NCI-H1092 treated with DMSO at 0.1 percent for 48 hours (cell line): ENCODE results near the gene VPS33B.
"Not testable (repeated sequence)": the region's sequence is repeated elsewhere in the genome, so short reads cannot be mapped to it uniquely, and the experiment has no call there.

ENCODE experiments used
- DNase-seq: peaks from one replicate; lab custom pipeline; 2025; lab: John Stamatoyannopoulos, UW

VPS33B gene

DNA sequence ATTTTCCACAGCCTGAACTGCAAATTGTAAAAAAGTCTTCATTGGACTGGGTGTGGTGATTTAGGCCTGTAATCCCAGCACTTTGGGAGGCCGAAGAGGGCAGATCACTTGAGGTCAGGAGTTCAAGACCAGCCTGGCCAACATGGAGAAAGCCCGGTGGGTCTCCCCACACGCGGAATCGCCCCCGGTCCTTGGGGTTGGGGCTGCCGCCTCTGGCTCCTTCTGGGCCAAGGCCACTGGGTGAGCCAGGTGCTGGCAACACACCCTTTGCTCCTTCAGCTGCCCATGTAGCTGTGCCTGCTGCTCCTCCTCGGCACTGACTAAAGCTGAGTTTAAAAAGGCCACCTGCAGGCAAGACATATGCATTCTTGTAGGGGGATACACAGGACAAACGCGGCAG is 9.4 kb upstream of the VPS33B start:
- DNase-seq = no peak

DNA sequence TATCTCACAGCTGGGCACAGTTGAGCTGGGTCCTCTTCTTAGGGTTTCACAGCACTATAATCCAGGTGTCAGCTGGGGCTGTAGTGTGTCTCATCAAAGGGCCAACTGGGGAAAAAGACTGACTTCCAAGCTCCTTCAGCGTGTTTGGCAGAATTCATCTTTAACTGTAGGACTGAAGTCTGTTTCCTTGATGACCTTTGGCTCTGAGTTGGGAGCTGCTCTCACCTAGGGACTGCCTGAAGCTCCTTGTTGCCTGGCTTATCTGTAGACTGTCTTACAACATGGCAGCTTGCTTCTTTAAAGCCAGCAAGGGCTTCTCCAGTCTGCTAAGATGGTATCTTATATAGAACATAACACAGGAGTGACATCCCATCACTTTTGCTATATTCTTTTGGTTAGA is 5.3 kb upstream of the VPS33B start:
- DNase-seq = no peak

DNA sequence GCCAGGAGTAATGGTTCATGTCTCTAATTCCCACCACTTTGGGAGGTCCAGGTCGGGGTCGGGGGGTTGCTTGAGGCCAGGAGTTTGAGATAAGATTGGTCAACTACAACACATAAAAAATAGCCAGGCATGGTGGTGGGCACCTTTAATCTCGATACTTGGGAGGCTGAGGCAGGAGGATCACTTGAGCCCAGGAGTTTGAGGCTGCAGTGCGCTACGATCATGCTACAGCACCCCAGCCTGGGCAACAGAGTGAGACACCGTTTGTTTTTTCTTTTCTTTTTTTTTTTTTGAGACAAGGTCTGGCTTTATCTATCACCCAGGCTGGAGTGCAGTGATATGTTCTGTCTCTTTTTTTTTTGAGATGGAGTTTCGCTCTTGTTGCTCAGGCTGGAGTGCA is 1.3 kb upstream of the VPS33B start:
- no peak for DNase-seq

DNA sequence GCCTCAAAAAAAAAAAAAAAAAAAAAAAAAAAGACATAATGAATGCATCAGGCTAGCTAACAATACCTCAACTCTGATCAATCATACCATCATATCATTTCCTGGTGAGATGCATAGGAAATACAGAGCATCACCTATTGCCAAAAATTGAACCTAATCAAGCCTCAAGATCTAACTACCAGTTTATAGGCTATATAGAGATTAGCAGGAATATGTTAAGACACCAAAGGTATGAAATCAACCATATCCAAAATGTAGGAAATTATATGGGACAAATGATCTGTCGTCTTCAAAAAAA is 387 bp upstream of the VPS33B start:
- DNase-seq = no peak

DNA sequence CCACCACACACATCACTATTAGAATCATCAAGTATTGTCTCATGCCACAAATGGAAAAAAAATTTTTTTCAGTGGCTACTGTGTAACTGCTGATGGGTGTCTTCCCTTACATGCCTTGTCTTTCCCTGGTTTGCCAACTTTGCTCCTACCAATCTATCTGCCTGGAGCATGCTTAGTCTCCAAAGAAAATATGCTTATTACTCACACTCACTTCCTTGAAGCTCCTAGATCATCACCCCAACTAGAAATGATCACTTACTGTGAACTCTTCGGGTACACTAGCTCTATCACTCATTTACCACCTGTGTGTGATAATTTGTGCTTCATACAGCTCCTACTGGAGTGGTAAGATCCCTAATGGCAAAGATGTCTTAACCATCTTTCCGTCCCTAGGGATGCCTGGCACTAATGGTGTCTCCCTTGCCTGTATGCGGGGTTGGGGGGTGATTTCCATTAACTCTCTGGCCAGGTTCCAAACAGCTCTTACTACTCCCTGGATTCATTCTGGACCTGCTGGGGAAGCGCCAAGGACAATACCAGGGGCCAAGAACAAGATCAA is 799 bp downstream of the VPS33B start:
- peak; percentile 22 for DNase-seq

DNA sequence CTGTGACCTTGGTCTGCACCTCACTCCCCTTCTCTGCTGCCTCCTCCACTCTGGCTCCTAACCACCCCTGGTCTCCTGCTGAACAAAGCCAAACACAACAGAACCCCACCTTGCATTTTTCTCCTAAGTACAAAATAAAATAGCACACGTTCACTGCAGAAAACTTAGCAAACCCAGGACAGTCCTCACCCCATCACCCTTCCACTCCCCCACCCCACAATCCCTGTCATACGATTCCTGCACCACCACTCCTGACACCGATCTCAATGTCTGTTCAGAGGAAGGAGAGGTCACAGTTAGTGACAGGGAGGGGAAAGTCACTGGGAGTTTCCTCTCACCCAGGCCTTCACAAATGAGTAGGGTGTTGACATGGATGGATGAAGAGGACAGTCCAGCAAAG is 4.2 kb downstream of the VPS33B start:
- DNase-seq = no peak

DNA sequence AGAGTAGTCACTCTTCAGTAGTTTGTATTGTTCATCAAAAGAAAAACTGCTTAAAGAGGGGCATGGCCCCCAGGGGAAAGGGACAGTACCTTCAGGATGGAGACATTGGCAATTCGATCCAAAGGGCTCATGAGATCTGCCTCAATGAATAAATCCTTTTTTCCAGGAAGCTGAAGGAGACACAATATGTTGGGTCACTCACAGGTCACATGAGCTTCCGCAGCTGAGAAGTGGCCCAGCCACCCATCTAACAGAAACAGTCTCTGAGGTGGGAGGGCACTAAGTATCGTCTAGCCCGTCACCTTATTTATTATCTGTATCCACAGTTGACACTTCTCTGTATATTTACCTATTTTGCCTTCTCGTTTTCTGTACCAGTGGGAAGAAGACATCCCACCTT is 4.7 kb downstream of the VPS33B start:
- DNase-seq = no peak

DNA sequence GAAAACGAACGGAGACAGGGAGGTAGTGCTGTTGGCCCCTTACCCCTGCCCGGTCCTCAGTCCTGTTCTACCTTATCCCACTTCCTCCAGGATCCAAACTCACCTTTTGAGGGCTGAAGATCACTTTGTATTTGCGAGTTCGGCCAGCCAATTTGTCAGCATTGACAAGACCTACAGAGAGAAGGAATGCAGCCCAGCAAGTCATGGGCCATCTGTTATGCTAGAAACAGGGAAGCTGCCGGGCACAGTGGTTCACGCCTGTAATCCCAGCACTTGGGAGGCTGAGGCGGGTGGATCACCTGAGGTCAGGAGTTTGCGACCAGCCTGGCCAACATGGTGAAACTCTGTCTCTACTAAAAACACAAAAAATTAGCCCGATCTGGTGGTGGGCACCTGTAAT is 8.7 kb downstream of the VPS33B start:
- not testable (repeated sequence) for DNase-seq

DNA sequence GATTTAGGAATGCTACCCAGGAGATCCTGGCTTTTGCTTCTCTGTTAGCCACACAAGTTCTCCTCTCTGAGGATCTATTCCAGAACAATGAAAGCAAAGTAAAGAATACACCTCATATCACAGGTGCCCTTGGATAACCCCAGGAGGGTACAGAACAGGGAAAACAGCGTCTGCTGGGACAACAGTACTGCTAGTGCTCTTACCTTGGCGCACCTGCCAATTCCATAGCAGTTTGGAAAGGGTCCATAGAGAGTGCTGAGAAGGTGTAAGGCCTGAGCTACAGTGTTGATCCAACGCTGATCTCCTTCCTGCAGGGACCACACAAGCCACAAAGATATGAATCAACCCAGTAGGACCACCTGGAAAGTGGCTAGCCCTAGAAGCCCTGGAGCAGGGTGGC is 15.1 kb downstream of the VPS33B start:
- no peak for DNase-seq

DNA sequence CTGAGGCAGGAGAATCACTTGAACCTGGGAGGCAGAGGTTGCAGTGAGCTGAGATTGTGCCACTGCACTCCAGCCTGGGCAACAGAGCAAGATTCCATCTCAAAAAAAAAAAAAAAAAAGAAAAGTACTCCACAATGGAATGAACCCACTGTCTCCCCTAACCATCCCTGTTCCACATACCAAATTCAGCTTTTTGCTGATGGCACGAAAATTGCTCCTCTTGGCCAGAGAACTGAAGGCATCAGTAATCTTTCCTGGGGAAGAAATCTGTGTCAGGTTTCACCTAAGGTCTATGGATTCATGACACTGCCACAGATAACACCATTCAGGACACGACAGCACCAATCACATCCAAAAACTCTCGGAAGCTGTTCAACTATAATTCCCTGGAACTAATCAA is 21.2 kb downstream of the VPS33B start:
- DNase-seq = no peak

DNA sequence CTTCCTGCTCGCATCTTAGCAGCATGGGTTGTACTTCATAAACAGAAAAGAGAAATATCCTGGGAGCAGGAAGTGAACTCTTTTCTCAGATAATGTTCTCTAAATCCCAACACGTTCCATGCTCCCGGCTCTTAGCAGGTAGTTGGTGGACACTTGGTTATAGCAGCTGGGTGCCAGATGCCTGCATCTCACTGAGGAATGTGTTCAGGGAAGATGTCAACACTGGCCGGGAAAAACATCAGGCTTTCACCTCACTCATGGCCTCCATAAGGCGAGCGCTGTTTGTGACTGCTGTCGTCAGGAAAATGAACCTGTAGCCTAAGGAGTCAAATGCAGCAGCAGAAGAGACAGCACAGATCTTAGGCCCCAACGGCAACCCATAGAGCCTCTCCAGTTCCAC is 23.7 kb downstream of the VPS33B start:
- no peak for DNase-seq

DNA sequence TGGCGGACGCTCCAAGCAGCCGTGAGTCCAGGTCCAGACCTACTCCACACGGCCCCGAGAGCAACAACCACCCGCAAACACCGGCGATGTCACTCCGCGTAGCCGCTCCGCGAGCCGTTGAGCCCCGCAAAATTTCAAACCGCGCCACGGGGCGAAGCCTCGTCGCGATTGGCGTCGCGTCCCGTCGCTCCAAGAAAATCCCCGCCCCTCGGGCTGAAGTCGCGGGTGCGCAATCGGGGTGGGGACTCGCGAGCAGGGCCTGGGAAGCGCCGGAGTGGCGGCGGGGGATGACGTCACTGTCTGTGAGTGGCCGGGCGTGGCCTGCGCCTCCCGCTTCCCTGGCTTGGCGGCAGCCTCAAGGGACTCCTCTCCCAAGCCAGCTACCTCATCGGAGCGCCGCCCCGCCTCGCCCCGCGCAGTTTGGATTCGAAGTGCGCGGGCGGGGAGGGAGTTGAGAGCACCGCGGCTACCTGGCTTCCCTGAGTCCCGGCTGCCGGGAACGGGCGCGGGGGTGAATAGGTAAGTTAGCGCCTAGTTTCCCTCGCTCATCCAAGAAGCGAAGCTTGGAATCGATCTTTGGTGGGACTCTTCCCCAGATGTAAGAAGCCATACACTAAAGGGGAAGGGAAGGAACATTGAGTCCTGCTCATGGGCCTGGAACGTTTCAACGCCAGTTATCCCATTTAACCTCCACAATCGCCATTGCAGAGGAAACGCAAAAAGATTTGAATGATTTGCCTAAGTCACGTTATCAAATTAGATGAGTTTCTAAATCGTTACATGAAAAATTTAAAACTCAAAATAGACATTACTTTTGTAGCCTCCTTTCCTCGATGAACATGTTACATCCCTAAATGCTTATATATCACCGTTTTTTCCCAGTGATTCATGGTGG is 27.7 kb downstream of the VPS33B start, which contains the start of gene PRC1:
Gene PRC1 (minus strand): TSS at position 119 of the 895 bp plus-strand sequence. CDS start 118 bp downstream, at position 1.
- peak; percentile 94 for DNase-seq

DNA sequence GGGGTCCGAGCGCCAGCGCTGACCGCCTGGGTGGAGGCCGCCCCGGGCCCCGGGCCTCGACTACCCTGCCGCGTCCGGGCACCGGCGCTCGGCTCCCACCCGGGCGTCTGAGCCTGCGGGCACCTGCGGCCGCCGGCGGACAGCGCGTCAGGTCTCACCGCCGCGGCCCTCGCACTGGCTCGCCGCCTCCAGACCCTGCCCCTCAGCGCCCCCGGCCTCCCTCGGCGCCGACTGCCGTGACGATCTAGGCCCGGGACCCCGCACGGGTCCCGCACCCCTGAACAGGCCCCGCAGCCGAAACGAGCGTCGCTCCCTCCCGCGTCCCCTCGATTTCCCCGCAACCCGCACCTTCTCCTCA is 28.4 kb downstream of the VPS33B start:
- DNase-seq = no peak

DNA sequence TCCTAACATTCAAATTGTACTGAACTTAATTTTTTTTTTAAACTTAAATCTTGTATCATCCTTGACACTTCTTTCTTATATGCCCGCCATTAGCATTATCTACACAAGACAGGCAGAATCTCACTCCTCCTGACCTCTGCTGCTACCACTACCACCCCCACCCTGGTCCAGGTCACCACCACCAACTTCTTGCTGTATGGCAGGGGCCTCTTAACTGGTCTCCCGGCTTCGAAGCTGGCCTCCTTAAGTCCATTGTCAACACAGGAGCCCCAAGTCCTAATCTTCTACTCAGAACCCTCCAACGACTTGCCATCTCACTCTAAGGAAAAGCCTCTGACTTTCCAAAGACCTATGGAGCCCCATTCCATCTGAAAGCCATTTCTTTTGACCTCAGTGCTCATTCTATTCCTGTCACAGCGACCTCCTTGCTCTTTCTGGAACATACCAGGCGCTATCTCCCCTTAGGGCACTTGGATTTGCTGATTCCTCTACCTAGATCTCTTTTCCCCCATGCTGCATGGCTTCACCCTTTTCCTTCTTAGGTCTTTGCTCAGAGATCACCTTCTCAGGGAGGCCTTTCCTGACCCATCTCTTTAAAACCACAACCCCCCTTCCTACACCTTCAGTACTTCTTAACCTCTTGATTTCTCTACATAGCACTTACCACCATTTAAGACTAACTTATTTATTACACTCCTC is 30.7 kb downstream of the VPS33B start:
- no peak for DNase-seq

DNA sequence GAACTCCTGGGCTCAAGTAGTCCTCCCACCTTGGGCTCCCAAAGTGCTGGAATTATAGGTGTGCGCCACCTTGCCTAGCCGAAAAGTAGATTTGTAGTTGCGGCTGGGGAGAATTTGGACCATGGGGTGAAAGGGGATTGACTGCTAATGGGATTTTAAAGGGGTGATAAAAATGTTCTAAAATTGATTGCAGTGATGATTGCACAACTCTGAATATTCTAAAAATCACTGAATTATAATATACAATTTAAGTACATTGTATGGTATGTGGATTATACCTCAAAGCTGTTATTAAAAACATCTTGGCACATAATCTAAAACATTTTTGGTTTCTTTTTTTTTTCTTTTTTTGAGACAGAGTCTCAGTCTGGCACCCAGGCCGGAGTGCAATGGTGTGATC is 31.9 kb downstream of the VPS33B start:
- no peak for DNase-seq

DNA sequence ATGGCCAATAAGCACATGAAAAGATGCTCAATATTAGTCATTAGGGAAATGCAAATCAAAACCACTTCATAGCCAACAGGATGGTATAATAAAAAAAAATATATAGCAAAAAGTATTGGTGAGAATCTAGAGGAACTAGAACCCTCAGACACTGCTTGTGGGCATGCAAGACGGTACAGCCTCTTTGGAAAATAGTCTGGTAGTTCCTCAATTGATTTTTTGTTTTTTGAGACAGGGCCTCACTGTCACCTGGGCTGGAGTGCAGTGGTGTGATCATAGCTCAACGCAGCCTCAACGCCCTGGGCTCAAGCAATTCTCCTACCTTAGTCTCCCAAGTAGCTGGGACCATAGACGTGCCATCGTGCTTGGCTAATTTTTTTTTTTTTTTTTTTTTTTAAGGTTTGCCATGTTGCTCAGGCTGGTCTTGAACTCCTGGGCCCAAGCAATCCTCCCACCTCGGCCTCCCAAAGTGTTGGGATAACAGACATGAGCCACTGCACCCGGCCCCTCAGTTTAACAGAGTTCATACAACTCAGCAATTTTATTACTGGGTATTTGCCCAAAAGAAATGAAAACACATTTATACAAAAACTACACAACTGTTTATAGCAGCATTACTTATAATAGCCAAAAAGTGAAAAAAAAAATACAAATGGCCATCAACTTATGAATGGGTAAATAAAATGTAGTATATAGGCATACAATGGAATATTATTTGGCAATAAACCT is 33.2 kb downstream of the VPS33B start:
- DNase-seq = no peak

DNA sequence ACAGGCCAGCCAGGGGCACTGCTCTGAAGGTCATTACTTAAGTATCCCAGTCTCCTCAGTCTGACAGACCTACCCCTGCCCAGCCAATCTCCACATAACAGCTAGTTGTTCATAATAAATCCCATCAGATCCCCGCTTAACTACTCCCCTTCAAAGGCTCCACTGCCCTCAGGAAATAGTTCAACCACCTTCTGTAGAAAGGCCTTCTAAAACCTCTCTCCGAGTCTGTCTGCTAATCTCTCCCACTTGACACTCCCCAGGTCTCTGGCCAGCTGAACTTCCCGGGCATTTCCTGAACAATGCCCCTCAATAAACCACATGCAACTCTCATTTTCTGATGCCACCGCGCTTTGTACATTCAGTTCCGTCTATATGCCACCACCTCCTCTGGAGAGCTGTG is 34.1 kb downstream of the VPS33B start:
- peak; percentile 13 for DNase-seq

DNA sequence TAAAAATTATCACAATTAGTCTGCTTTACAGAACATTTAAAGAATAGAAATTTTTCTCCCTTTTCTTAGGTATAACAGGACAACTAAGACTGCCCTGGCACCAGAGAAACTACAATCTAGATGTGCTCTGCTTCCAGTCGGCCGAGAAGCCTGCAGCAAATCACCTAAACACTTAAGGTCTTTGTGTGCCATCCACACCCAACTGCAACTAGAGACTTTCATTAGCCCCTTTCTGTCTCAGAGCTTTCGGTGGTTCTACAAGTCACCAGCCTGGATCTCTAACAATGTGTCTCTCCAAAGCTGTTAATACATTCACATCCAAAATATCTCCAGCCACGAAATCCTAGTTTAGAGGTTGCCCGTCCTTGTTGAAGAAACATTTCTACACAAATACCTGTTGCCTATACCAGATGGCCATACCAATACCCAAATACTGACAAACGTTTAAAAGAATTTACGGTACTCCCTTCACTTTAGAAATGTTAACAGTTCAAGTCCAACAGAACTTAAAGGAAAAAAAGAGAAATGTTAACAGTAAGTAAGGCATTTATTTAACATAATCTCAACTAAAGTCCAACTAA is 34.7 kb downstream of the VPS33B start:
- DNase-seq = peak; percentile 12

DNA sequence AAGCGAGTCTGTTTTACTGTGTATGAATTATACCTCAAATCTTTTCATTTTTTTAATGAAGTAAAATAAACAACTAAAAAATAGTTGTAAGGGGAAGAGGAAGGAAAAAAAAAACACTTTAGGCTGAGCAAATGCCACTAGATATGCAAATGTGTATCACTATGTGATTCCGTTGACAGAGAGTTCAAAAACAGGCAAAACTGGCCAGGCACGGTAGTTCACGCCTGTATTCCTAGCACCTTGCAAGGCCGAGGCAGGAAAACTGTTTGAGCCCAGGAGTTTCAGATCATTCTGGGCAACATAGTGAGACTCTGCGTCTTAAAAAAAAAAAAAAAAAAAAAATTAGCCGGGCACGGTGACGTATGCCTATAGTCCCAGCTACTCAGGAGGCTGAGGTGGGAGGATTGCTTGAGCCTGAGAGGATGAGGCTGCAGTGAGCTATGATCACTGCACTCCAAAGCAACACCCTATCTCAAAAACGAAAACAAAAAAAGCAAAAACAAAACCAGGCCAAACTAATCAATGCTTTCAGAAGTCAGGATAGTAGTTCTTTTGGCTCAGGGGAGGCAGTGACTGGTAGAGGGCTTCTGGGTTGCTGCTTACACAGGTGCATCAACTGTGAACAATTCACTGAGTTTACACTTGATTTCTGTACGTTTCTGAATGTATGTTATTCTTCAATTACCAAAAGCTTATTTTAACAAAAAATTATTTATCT is 35.4 kb downstream of the VPS33B start:
- DNase-seq = no peak

DNA sequence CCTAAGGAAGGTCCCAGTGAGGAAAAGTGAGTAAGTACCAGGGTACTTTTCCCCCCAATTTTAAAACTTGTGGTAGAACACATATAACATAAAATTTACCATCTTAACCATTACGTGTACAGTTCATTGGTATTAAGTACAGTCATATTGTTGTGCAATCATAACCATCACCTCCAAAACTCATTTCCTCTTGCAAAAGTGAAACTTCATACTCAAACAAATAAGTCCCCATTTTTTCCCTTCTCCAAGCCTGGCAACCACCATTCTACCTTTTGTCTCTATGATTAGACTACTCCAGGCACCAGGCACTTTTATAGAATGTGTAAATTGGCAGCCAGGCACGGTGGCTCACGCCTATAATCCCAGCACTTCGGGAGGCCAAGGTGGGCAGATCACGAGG is 40.3 kb downstream of the VPS33B start:
- no peak for DNase-seq

DNA sequence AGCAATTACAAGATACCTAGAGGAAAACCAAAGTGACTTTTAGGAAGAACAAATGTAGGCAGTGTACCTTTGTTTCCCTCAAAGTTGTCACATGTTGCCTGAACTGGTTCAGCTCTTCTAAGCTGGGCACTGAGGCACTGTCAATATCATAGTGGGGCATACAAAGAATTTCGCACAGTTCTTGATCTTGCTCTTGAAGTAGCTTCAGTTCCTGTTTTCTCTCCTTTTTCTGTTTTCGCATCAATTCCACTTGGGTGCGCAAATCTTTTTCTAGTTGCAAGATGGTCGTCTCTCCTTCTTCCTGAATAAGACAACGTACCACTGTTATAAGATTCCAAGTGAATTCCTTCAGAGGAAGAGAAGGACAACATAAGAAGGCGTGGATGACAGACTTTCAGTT is 40.7 kb downstream of the VPS33B start:
- no peak for DNase-seq

DNA sequence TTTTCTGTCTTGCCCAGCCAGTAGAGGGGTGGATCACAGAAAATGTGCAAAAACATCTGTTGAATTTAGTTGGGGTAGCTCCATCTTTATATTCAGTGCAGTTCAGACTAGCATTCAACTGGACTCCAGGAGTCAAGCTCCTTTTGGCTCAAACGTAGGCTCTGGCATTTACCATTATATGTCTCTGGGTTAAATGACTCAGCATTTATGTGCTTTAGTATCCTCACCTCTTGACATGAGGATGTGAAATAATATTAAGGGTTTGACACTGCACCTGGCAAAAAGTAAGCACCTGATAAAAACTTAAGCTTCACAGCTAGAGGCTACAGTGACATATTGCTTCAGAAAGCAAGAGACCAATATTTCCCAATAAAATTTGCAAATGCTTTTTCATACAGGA is 42.8 kb downstream of the VPS33B start:
- DNase-seq = no peak
